Esophagus muscularis mucosa (tissue), 4 donors: ENCODE measurements around the gene MAP7. TPM values are rescaled to one million over a fixed set of nuclear protein-coding genes. Genes with fewer than 3 reads are reported as not detected.

Experiments used
- DNase-seq: peaks from one replicate; pipeline ENCODE4 v3.0.0-alpha.2; 2017; ENCODE audit errors: extremely low spot score
- H3K27ac ChIP-seq, 4 donors: fragments of 200-600 bp; sonication (generic); replicated peaks in 1 of 4; 1 replicate in 3 of 4; 2 replicates in 1 of 4; pipeline ENCODE4 v1.5.1; 2016 to 2019; ENCODE audit warnings: mild to moderate bottlenecking in 1 of 4
- H3K27me3 ChIP-seq, 4 donors: fragments of 200-600 bp; sonication (generic); one replicate each; pipeline versions ENCODE4 v1.5.1 to v1.6.0; 2016 to 2019
- H3K36me3 ChIP-seq, 4 donors: fragments of 200-600 bp; sonication (generic); one replicate each; pipeline ENCODE4 v1.5.1; 2016 to 2019
- H3K4me1 ChIP-seq, 4 donors: fragments of 200-600 bp; sonication (generic); one replicate each; pipeline ENCODE4 v1.5.1; 2016 to 2019
- H3K4me3 ChIP-seq, 4 donors: fragments of 200-600 bp; sonication (generic); 1 replicate in 2 of 4; 2 replicates in 2 of 4; pipeline ENCODE4 v1.5.1; 2016 to 2019; ENCODE audit warnings: mild to moderate bottlenecking in 4 of 4, moderate library complexity in 1 of 4
- H3K9me3 ChIP-seq, 4 donors: fragments of 200-600 bp; sonication (generic); 1 replicate in 3 of 4; 2 replicates in 1 of 4; pipeline ENCODE4 v1.5.1; 2016 to 2019
- EP300 ChIP-seq: sonication (generic); formaldehyde crosslinking; IDR thresholded peaks from one replicate; pipeline ENCODE4 v1.6.1; 2017; ENCODE audit warnings: antibody characterized with exemption
- POLR2A ChIP-seq: fragments of 450-650 bp; IDR thresholded peaks from one replicate; pipeline ENCODE4 v1.6.1; 2017; ENCODE audit warnings: antibody characterized with exemption, moderate library complexity, mild to moderate bottlenecking, low read depth
- POLR2AphosphoS5 ChIP-seq, 2 donors: sonication (generic); formaldehyde crosslinking; IDR thresholded peaks; one replicate each; pipeline ENCODE4 v1.6.1; 2017; ENCODE audit warnings: antibody characterized with exemption in 2 of 2
- WGBS: methylation state at CpG from one replicate; pipeline ENCODE4 v1.1.5; 2018; 5-methylcytosine and 5-hydroxymethylcytosine counted together
- intact Hi-C: fragments of 100-400 bp; cut with DNase I; formaldehyde crosslinking; loops from one replicate; pipeline ENCODE4 v1.15.1; 2023
- total RNA-seq, 4 donors: library from RNA; depleted of rRNA; stranded (reverse); fragments of >200 nt; gene quantifications; one replicate each; pipeline versions ENCODE4 v1.1.0 to v1.2.1, GENCODE V29; 2016
- TF ChIP-seq, protein P1 (sequence below), 3 experiments: fragments of 200-600 bp in 2 of 3; fragments of 450-650 bp in 1 of 3; sonication (generic) in 2 of 3; IDR thresholded peaks; one replicate each; pipeline ENCODE4 v1.5.1; 2017 to 2019; ENCODE audit warnings: antibody characterized with exemption in 3 of 3, mild to moderate bottlenecking in 2 of 3, moderate library complexity in 1 of 3

The MAP7 gene
- total RNA-seq, 4 donors from 2014 or later, result 1.7 to 2.9 (median 2.0) TPM

DNA sequence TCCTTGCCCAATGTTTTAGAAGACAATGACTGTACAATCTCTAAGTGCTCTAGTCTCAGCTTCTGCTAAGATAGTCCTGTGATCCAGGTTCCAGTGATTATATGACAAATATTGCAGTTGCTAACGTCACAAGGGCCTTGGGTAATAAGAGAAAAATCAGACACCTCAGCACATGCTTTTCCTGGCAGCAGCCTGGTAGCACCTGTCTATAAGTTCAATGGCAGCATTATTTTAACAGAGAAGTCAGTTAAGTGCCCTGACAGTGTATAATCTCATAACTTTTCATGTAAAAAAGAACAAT is 139.2 kb downstream of the MAP7 start:
- Histone ChIP-seq H3K27me3 (no peaks in the 10 kb centered on the region), H3K36me3 (no peaks in the 10 kb centered on the region), H3K9me3 (no peaks in the 10 kb centered on the region), H3K27ac (no peak overlapping the region), H3K4me1 (no peaks in the 10 kb centered on the region), H3K4me3 (no peak overlapping the region)
- DNase-seq, result no peak
- TF ChIP-seq EP300, result no peak
- TF ChIP-seq, protein P1, sequence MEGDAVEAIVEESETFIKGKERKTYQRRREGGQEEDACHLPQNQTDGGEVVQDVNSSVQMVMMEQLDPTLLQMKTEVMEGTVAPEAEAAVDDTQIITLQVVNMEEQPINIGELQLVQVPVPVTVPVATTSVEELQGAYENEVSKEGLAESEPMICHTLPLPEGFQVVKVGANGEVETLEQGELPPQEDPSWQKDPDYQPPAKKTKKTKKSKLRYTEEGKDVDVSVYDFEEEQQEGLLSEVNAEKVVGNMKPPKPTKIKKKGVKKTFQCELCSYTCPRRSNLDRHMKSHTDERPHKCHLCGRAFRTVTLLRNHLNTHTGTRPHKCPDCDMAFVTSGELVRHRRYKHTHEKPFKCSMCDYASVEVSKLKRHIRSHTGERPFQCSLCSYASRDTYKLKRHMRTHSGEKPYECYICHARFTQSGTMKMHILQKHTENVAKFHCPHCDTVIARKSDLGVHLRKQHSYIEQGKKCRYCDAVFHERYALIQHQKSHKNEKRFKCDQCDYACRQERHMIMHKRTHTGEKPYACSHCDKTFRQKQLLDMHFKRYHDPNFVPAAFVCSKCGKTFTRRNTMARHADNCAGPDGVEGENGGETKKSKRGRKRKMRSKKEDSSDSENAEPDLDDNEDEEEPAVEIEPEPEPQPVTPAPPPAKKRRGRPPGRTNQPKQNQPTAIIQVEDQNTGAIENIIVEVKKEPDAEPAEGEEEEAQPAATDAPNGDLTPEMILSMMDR (IDR thresholded peaks at IDR 0.05), result no peak
- TF ChIP-seq POLR2AphosphoS5 (IDR thresholded peaks at IDR 0.05), result no peak
- WGBS, result 38% methylated on average over 1 of the region's 1 CpG
- intact Hi-C loops, result no loop called here

DNA sequence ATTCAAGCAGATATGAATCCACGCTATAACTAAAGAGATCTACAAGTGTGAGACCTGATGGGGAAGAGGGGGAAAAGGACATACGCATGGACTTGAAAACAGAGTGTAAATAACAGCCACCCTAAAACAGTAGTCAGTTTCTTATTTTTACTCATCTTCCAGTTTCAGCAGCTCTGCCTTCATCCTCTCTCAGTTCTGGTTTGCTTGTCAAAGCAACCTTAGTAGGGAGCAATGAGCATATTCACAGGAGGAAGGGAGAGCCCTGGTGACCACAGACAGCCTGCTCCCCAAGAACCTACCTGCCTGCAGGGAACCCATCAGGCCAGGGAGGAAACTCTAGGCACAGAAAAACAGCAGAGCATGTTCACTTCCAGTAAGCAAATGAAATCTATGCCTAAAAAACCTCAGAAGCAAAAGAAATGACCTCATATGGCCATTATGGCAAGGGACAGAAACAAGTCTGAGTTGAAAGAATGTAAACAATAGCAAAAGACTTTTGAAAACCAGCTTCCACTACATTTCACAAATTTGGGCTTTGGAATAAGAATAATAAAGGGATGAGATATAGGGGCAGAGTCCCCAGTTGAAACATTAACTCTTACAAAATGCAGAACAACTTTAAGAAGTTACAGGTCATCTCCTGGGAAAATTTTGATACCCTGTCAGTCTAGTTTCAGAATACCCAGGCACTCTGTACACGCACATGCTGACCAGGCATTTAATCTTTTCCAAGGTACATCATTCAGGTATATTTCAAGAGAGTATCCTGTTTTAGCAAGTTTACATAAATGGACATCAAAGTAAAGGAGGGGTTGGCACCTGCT is 139.8 kb downstream of the MAP7 start:
- TF ChIP-seq POLR2AphosphoS5 (IDR thresholded peaks at IDR 0.05) (no peak), EP300 (no peak), POLR2A (no peak)
- TF ChIP-seq, protein P1 (IDR thresholded peaks at IDR 0.05), result no peak
- Histone ChIP-seq H3K27me3 (no peaks in the 10 kb centered on the region), H3K27ac (no peak overlapping the region), H3K36me3 (no peaks in the 10 kb centered on the region), H3K9me3 (no peaks in the 10 kb centered on the region), H3K4me3 (no peak overlapping the region), H3K4me1 (no peaks in the 10 kb centered on the region)
- intact Hi-C loops, result no loop called here
- no peak for DNase-seq
- 90% methylated on average over 3 of the region's 3 CpGs for WGBS

DNA sequence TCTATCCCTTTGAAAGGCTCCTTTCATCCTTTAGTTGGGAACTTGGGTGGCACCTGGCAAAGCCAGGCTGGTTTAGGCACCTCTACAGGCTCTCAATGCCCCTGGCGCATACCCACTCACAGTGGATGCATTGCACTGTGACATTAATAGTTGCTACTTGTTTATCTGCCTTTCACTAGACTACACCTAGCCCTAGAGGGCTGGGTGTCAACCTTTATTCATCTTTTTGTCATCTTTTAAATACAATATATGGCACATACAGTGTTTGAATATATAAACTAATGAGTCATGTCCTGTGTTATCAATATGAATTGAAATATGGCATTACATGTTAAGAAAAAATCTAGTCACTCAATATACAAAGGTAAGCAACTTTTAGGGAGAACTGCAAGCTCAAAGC is 140.6 kb downstream of the MAP7 start:
- H3K27ac ChIP-seq, result no peak overlapping the region
- DNase-seq, result no peak
- no peaks in the 10 kb centered on the region for H3K36me3 ChIP-seq
- H3K27me3 ChIP-seq, result no peaks in the 10 kb centered on the region
- TF ChIP-seq, protein P1 (IDR thresholded peaks at IDR 0.05), result no peak
- TF ChIP-seq EP300, result no peak
- TF ChIP-seq POLR2A, result no peak
- no peak for TF ChIP-seq POLR2AphosphoS5 (IDR thresholded peaks at IDR 0.05)
- intact Hi-C loops, result no loop called here
- WGBS, result 100% methylated on average over 1 of the region's 1 CpG
- no peaks in the 10 kb centered on the region for H3K9me3 ChIP-seq
- no peaks in the 10 kb centered on the region for H3K4me1 ChIP-seq
- no peak overlapping the region for H3K4me3 ChIP-seq

DNA sequence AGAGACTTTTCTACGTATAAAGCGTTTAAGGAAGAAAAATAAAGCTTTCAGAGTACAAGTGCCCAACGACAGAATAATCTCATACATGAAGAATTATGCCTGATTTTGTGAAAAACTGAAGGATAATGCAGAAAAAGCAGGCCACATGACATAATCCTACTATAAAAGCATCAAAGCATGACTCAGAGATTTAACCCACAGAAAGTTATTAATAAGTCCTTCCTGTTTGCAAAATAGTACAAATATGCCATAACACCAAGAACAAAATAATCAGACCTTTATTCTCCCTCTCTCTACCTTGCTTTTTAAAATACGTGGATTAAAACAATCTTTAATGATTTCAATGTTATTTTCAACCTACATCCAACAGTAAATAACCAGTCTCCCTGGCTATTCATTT is 142.0 kb downstream of the MAP7 start:
- H3K27me3 ChIP-seq, result no peaks in the 10 kb centered on the region
- TF ChIP-seq EP300 (no peak), POLR2A (no peak), POLR2AphosphoS5 (IDR thresholded peaks at IDR 0.05) (no peak)
- TF ChIP-seq, protein P1 (IDR thresholded peaks at IDR 0.05), result no peak
- 64% methylated on average over 4 of the region's 4 CpGs for WGBS
- intact Hi-C loops, result no loop called here
- DNase-seq, result no peak
- H3K4me1 ChIP-seq, result no peaks in the 10 kb centered on the region
- H3K4me3 ChIP-seq, result no peak overlapping the region
- no peak overlapping the region for H3K27ac ChIP-seq
- no peaks in the 10 kb centered on the region for H3K36me3 ChIP-seq
- no peaks in the 10 kb centered on the region for H3K9me3 ChIP-seq
